Small intestine (tissue), 7 donors: ENCODE results near the gene CHD6. TPM values are rescaled to one million over a fixed set of nuclear protein-coding genes. Genes with fewer than 3 reads are reported as not detected.
A peak's percentile ranks its signal among the peaks of the same experiment; 100 is the strongest.

Experiments
- DNase-seq, 2 donors: peaks; one replicate each; pipeline versions ENCODE4 v3.0.0 to v3.0.0-alpha.2; 2013
- FAIRE-seq: peaks from 2 replicates; lab custom pipeline; 2012; peaks lifted over from hg19 to GRCh38; lab: Jason Lieb, UNC
- H3K27ac ChIP-seq, 3 donors: one replicate each; pipeline ENCODE4 v1.5.1; 2013; ENCODE audit warnings: low read length in 2 of 3, mild to moderate bottlenecking in 2 of 3, control low read depth in 1 of 3, inconsistent platforms in 1 of 3, low read depth in 1 of 3, moderate library complexity in 1 of 3
- H3K27me3 ChIP-seq, 3 donors: one replicate each; pipeline ENCODE4 v1.6.1; 2013; ENCODE audit warnings: low read length in 3 of 3, inconsistent platforms in 1 of 3; ENCODE audit not compliant: control insufficient read depth in 3 of 3, insufficient read depth in 3 of 3
- H3K36me3 ChIP-seq, 3 donors: one replicate each; pipeline ENCODE4 v1.6.1; 2013; ENCODE audit warnings: low read length in 3 of 3, inconsistent platforms in 1 of 3, low read depth in 1 of 3, mild to moderate bottlenecking in 1 of 3, moderate library complexity in 1 of 3; ENCODE audit not compliant: control insufficient read depth in 3 of 3, insufficient read depth in 2 of 3
- H3K4me1 ChIP-seq, 3 donors: one replicate each; pipeline ENCODE4 v1.6.1; 2013; ENCODE audit warnings: low read length in 2 of 3, inconsistent platforms in 1 of 3, low read depth in 1 of 3, mild to moderate bottlenecking in 1 of 3, moderate library complexity in 1 of 3; ENCODE audit not compliant: control insufficient read depth in 3 of 3, insufficient read depth in 2 of 3
- H3K4me3 ChIP-seq, 3 donors: one replicate each; pipeline ENCODE4 v1.5.1; 2013; ENCODE audit warnings: low read length in 3 of 3, control low read depth in 1 of 3, inconsistent platforms in 1 of 3, low read depth in 1 of 3, mild to moderate bottlenecking in 1 of 3, moderate library complexity in 1 of 3
- H3K9me3 ChIP-seq, 2 donors: one replicate each; pipeline ENCODE4 v1.6.1; 2013; ENCODE audit warnings: low read depth in 1 of 2, low read length in 1 of 2; ENCODE audit not compliant: control insufficient read depth in 2 of 2, insufficient read depth in 1 of 2
- WGBS, 3 donors: extraction: QIAGEN DNeasy Blood & Tissue Kit; methylation state at CpG; one replicate each; pipeline ENCODE4 v1.1.7; 2013; 5-methylcytosine and 5-hydroxymethylcytosine counted together
- polyA plus RNA-seq, 4 donors: library from polyadenylated mRNA; stranded (reverse) in 3 of 4; unstranded in 1 of 4; fragments of 200-250 nt in 3 of 4; fragments of 120-200 nt in 1 of 4; gene quantifications; one replicate each; pipeline versions ENCODE4 v1.2.1 to v1.2.3, GENCODE V29; 2013
- donor health status: healthy with polysubstance abuse.
- donor health status: control.
- donor health status: control.
- donor health status: Bipolar disorder and iron deficiency.
- donor health status: healthy.

The CHD6 gene
- polyA plus RNA-seq, 4 donors = 5.3 to 46.7 (median 16.1) TPM

GRCh38 chr20:41398408-41398807 lies 219.8 kb downstream of the CHD6 start:
- Histone ChIP-seq H3K9me3 (no peaks in the 10 kb centered on the region), H3K4me3 (no peak overlapping the region), H3K4me1 (no peaks in the 10 kb centered on the region), H3K27ac (no peak overlapping the region), H3K27me3 (no peaks in the 10 kb centered on the region), H3K36me3 (peaks cover 0 to 7% (median 0%) of the 10 kb centered on the region in 3 donors)
- FAIRE-seq = no peak
- WGBS, 3 donors = 65 to 84% (median 83%) methylated on average over 2 of the region's 2 CpGs
- DNase-seq = peak in 1 of 2 donors; percentile 22

- Histone ChIP-seq H3K27me3 (no peaks in the 10 kb centered on the region), H3K36me3 (peaks cover 0 to 2% (median 0%) of the 10 kb centered on the region in 3 donors), H3K9me3 (no peaks in the 10 kb centered on the region), H3K4me1 (no peaks in the 10 kb centered on the region), H3K4me3 (no peak overlapping the region), H3K27ac (no peak overlapping the region)
- FAIRE-seq (no peak), DNase-seq (no peak)
- WGBS, 3 donors = 63 to 79% (median 76%) methylated on average over 18 of the region's 18 CpGs
Measured at GRCh38 chr20:41395667-41396664, 222.2 kb downstream of the CHD6 start.

DNA sequence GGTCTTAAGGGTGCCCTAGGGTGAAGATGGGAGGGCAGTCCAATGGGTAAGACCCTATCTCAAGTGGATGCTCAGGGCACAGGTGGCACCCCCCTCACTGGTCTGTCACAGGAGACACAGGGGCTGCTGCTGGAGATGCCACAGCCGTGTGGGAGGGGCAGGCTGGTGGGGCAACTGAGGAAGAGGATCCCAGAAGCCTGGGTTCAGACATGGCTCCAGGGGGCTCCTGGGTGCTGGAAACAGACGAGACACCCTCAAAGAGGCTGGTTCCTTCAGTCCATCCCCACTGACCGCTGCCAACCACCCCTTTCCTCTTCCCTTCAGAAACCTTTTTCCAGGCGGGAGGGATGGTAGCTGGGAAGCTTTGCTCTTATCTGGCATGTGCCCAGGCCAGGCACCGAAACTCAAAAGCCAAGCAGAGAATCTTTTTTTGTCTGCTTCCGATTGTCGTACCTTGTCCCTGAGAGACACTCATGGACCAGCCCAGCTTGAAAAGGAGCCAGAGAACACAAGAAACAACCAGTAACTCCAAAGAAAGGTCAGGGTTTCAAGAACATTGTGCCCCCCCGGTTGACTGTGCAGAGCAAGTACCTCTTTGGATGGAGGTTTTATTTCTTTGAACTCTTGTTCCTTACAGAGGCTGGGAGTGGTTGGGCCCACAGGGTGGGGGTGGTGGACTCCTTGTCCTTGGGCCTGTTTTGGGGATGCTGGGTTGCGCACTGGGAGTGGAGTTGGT lies 223.1 kb downstream of the CHD6 start:
- no peaks in the 10 kb centered on the region for H3K4me1 ChIP-seq
- no peak overlapping the region for H3K27ac ChIP-seq
- no peaks in the 10 kb centered on the region for H3K36me3 ChIP-seq
- H3K9me3 ChIP-seq = no peaks in the 10 kb centered on the region
- H3K4me3 ChIP-seq = no peak overlapping the region
- WGBS, 3 donors = 67 to 82% (median 75%) methylated on average over 9 of the region's 9 CpGs
- no peaks in the 10 kb centered on the region for H3K27me3 ChIP-seq
- DNase-seq = no peak
- FAIRE-seq = no peak

GRCh38 chr20:41394081-41394480 lies 224.1 kb downstream of the CHD6 start:
- no peaks in the 10 kb centered on the region for H3K27me3 ChIP-seq
- FAIRE-seq (no peak), DNase-seq (no peak)
- no peaks in the 10 kb centered on the region for H3K36me3 ChIP-seq
- 89 to 95% (median 93%) methylated on average over 2 of the region's 2 CpGs for WGBS, 3 donors
- no peaks in the 10 kb centered on the region for H3K9me3 ChIP-seq
- no peak overlapping the region for H3K4me3 ChIP-seq
- no peaks in the 10 kb centered on the region for H3K4me1 ChIP-seq
- no peak overlapping the region for H3K27ac ChIP-seq

DNA sequence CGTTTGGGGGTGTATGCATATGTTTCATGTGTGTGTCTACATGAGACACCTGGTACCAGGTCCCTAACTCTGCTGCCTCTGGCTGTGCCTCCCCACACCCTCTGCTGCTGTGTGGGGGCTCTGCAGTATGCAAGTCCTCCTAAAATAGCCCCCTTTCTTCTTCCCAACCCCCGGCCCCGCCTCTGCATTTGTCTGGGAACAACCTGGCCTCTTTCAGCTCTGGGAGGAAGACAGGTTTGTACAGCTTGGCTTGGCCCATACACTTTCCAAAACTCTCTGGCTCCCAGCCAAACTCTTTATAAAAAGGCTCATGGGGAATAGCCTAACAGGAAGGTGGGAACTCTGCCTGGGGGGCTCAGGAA lies 224.5 kb downstream of the CHD6 start:
- Histone ChIP-seq H3K36me3 (no peaks in the 10 kb centered on the region), H3K4me3 (no peak overlapping the region), H3K27ac (no peak overlapping the region), H3K4me1 (no peaks in the 10 kb centered on the region), H3K9me3 (no peaks in the 10 kb centered on the region), H3K27me3 (no peaks in the 10 kb centered on the region)
- DNase-seq (no peak), FAIRE-seq (no peak)
- WGBS, 3 donors = 69 to 86% (median 76%) methylated on average over 2 to 3 of the region's 3 CpGs

- 30 to 57% (median 54%) methylated on average over 12 of the region's 12 CpGs for WGBS, 3 donors
- H3K36me3 ChIP-seq = no peaks in the 10 kb centered on the region
- H3K4me1 ChIP-seq = no peaks in the 10 kb centered on the region
- no peak overlapping the region for H3K27ac ChIP-seq
- DNase-seq (peak in 1 of 2 donors; percentile 23), FAIRE-seq (no peak)
- no peaks in the 10 kb centered on the region for H3K9me3 ChIP-seq
- H3K27me3 ChIP-seq = no peaks in the 10 kb centered on the region
- no peak overlapping the region for H3K4me3 ChIP-seq
Measured at GRCh38 chr20:41392871-41393704, 225.1 kb downstream of the CHD6 start.

- FAIRE-seq = no peak
- 86 to 95% (median 92%) methylated on average over 1 of the region's 1 CpG for WGBS, 3 donors
- no peak overlapping the region for H3K27ac ChIP-seq
Measured at GRCh38 chr20:41392295-41392694, 225.9 kb downstream of the CHD6 start.

DNA sequence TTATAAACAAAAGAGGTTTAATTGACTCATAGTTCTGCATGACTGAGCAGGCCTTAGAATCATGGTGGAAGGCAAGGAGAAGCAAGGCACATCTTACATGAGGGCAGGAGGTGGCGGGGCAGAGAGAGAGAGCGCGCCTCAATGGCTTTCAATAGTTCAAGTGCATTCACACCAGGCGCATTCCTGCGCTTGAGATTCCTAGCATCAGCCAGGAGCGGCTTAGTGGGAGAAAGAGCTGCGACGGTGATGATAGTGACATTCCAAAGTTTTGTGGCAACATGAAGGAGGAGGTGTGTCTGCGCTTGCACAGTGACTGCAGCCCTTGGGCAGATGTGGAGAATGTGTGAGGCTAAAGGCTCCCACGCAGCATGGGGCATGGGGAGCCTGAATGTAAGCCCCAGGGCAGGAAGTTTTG lies 226.6 kb downstream of the CHD6 start:
- DNase-seq = no peak
- Histone ChIP-seq H3K9me3 (no peaks in the 10 kb centered on the region), H3K27me3 (no peaks in the 10 kb centered on the region), H3K36me3 (no peaks in the 10 kb centered on the region), H3K27ac (no peak overlapping the region), H3K4me1 (no peaks in the 10 kb centered on the region), H3K4me3 (no peak overlapping the region)
- FAIRE-seq = no peak
- 94 to 96% (median 95%) methylated on average over 10 of the region's 10 CpGs for WGBS, 3 donors

More at GRCh38 chr20:41392295-41392694, 225.9 kb downstream of the CHD6 start:
- Histone ChIP-seq H3K36me3 (no peaks in the 10 kb centered on the region), H3K4me3 (no peak overlapping the region), H3K27me3 (no peaks in the 10 kb centered on the region), H3K4me1 (no peaks in the 10 kb centered on the region), H3K9me3 (no peaks in the 10 kb centered on the region)
- no peak for DNase-seq
